GM23248 (cell line): Measurements from ENCODE around the gene KCTD16. TPM values are rescaled to one million over a fixed set of nuclear protein-coding genes. Genes with fewer than 3 reads are reported as not detected.

Source experiments
- DNase-seq: peaks from one replicate; pipeline ENCODE4 v3.0.0-alpha.2; 2015
- H2AFZ ChIP-seq: fragments of 200-600 bp; sonication (generic); 2 replicates; pipeline ENCODE4 v1.6.1; 2016; ENCODE audit warnings: antibody characterized with exemption
- H3F3A ChIP-seq: fragments of 200-600 bp; sonication (generic); 2 replicates; pipeline ENCODE4 v1.6.1; 2016; ENCODE audit warnings: mild to moderate bottlenecking, antibody characterized with exemption, mixed run types; ENCODE audit not compliant: insufficient read depth
- H3K27ac ChIP-seq: fragments of 200-600 bp; sonication (generic); 2 replicates; pipeline ENCODE4 v1.5.1; 2016; ENCODE audit warnings: mild to moderate bottlenecking
- H3K27me3 ChIP-seq: fragments of 200-600 bp; sonication (generic); replicated peaks from 2 replicates; pipeline ENCODE4 v1.6.1; 2016; ENCODE audit warnings: mild to moderate bottlenecking; ENCODE audit not compliant: insufficient read depth
- H3K36me3 ChIP-seq: fragments of 200-600 bp; sonication (generic); 2 replicates; pipeline ENCODE4 v1.6.1; 2016; ENCODE audit warnings: low read depth, mild to moderate bottlenecking
- H3K4me1 ChIP-seq: fragments of 200-600 bp; sonication (generic); 2 replicates; pipeline ENCODE4 v1.6.1; 2016; ENCODE audit warnings: mild to moderate bottlenecking; ENCODE audit not compliant: insufficient read depth
- H3K4me2 ChIP-seq: fragments of 200-600 bp; sonication (generic); one replicate; pipeline ENCODE4 v1.6.1; 2016; ENCODE audit warnings: mild to moderate bottlenecking; ENCODE audit not compliant: unreplicated experiment
- H3K4me3 ChIP-seq: fragments of 200-600 bp; sonication (generic); 2 replicates; pipeline ENCODE4 v1.5.1; 2016; ENCODE audit warnings: mild to moderate bottlenecking
- H3K79me2 ChIP-seq: fragments of 200-600 bp; sonication (generic); 2 replicates; pipeline ENCODE4 v1.6.1; 2016; ENCODE audit warnings: mild to moderate bottlenecking; ENCODE audit not compliant: insufficient read depth
- H3K9ac ChIP-seq: fragments of 200-600 bp; sonication (generic); 2 replicates; pipeline ENCODE4 v1.6.1; 2016; ENCODE audit warnings: mild to moderate bottlenecking
- H3K9me2 ChIP-seq: fragments of 200-600 bp; sonication (generic); 2 replicates; pipeline ENCODE4 v1.6.1; 2016; ENCODE audit warnings: mixed run types, mild to moderate bottlenecking, moderate library complexity; ENCODE audit not compliant: insufficient read depth
- H3K9me3 ChIP-seq: fragments of 200-600 bp; sonication (generic); one replicate; pipeline ENCODE4 v1.6.1; 2017; ENCODE audit warnings: low read depth
- H4K20me1 ChIP-seq: fragments of 200-600 bp; sonication (generic); 2 replicates; pipeline ENCODE4 v1.6.0; 2016; ENCODE audit not compliant: insufficient read depth
- EZH2 ChIP-seq: fragments of 200-600 bp; sonication (generic); IDR thresholded peaks from 2 replicates; pipeline ENCODE4 v1.6.1; 2018; ENCODE audit warnings: antibody characterized with exemption, mild to moderate bottlenecking; ENCODE audit not compliant: insufficient read depth, poor library complexity, severe bottlenecking
- EZH2phosphoT487 ChIP-seq: fragments of 200-600 bp; sonication (generic); IDR thresholded peaks from 2 replicates; pipeline ENCODE4 v1.6.1; 2018; ENCODE audit warnings: antibody characterized with exemption, moderate library complexity, mild to moderate bottlenecking, low read depth; ENCODE audit not compliant: insufficient read depth
- WGBS, 2 experiments: methylation state at CpG; one replicate each; pipeline ENCODE4 v1.1.6; 2015 to 2017; ENCODE audit warnings: low lambda C conversion rate in 2 of 2, low coverage in 1 of 2; ENCODE audit errors: missing lambda C conversion rate in 2 of 2; 5-methylcytosine and 5-hydroxymethylcytosine counted together
- in situ Hi-C: fragments of 300-500 bp; cut with MboI; formaldehyde crosslinking; loops from 2 replicates; pipeline ENCODE4 v1.15.0; 2020
- polyA plus RNA-seq: library from polyadenylated mRNA; unstranded; fragments of >200 nt; fragmentation: Nextera tagmentation; extraction: Ambion mirVana; gene quantifications from 2 replicates; pipeline ENCODE4 v1.2.1, GENCODE V29; 2016
- small RNA-seq: library from RNA; depleted of rRNA; stranded (forward); fragments of <200 nt; gene quantifications from one replicate; pipeline ENCODE3, GENCODE V24; 2014; ENCODE audit warnings: low read depth, low replicate concordance
- total RNA-seq: library from RNA; depleted of rRNA; stranded (reverse); fragments of >200 nt; shearing (Covaris generic); gene quantifications from 2 replicates; pipeline ENCODE4 v1.2.3, GENCODE V29; 2014; rRNA removed

KCTD16 gene
- total and polyA plus RNA-seq, 2 experiments from 2014 or later = 0.25 to 0.65 TPM

DNA sequence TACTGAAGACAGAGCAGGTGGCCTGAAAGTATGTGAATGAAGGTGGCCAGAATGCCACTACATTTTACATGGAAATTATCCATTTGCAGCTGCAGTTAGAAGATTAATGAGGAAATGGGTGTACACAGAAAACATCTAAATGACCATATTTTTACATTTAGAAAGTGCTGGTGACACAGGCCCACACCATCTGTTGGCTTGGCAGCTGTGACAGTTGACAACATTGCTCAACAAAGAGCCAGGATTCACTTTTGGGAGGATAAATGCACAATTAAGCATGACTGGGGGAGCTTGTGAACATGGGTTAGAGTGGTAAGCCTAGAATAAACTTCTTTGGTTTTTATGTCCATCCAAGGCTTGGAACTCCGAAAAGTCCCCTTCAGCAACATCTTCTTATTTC is 360.5 kb downstream of the KCTD16 start:
- H3K9me3 ChIP-seq = no peaks in the 10 kb centered on the region

More for the DNA sequence above, 360.5 kb downstream of the KCTD16 start:
- Histone ChIP-seq H3K9ac (no peak overlapping the region), H3K4me3 (no peak overlapping the region), H3F3A (no peaks in the 10 kb centered on the region), H2AFZ (no peak overlapping the region), H3K27me3 (no peaks in the 10 kb centered on the region), H3K36me3 (no peaks in the 10 kb centered on the region), H3K4me1 (no peaks in the 10 kb centered on the region), H3K9me2 (no peaks in the 10 kb centered on the region), H3K79me2 (no peaks in the 10 kb centered on the region), H3K27ac (no peak overlapping the region), H3K4me2 (no peak overlapping the region), H4K20me1 (no peaks in the 10 kb centered on the region)
- DNase-seq = no peak
- WGBS, 2 experiments = 33 to 53% methylated on average over 1 of the region's 1 CpG
- in situ Hi-C loops = no loop called here
- TF ChIP-seq EZH2phosphoT487 = no peak
- no peak for TF ChIP-seq EZH2

Small RNA genes within 50 kb of the gene (small RNA-seq; reads per million reads assigned to genes)
- gene CKS1BP5 (not detected), gene RN7SL87P (not detected)

Other genes with a start within 250 kb of the KCTD16 start
- gene YIPF5, start 214 bp upstream of the KCTD16 start, total RNA-seq = 174 and 201 TPM in 2 replicates
- gene YIPF5, start 214 bp upstream of the KCTD16 start, polyA plus RNA-seq = 235 and 236 TPM in 2 replicates